ENCODE results near the gene KCNH2.

KCNH2 gene

DNA sequence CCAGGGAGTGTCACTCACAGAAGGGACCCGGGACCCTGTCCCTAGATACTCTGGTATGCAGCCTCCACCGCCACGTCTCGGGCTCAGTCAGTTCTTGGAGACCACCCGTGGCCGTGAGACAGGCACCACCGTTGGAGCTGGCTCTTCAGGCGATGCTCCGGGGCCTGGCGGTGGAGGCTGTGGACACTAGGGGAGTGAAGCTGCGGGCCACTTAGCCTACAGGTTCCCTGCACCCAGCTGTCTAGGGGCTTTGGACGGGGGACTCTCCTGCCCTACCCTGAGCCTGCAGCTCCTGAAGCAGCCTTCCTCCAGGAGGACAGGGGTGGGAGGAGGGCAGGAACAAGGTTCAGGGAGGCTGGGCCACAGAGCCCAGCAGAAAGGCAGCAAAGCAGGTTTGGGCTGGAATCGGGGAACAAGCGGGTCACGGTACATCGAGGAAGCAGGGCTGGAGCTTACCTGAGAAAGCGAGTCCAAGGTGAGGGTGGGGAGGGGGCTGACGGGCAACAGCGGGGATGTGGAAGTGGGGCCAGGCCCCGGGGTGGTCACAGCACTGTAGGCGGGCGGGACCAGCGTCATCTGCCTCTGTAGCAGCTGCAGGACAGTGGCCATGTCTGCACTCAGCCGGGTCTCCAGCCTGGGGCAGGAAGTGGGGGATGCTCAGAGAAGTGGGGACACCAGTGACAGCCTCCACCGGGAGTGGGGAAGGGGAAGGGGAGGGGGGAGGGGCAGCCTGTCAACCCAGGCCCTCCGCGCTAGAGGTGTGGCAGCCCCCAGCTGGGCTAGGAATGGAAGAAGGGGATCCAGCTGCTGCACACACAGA is 31.5 kb downstream of the KCNH2 start:
- TF ChIP-seq, protein P1, sequence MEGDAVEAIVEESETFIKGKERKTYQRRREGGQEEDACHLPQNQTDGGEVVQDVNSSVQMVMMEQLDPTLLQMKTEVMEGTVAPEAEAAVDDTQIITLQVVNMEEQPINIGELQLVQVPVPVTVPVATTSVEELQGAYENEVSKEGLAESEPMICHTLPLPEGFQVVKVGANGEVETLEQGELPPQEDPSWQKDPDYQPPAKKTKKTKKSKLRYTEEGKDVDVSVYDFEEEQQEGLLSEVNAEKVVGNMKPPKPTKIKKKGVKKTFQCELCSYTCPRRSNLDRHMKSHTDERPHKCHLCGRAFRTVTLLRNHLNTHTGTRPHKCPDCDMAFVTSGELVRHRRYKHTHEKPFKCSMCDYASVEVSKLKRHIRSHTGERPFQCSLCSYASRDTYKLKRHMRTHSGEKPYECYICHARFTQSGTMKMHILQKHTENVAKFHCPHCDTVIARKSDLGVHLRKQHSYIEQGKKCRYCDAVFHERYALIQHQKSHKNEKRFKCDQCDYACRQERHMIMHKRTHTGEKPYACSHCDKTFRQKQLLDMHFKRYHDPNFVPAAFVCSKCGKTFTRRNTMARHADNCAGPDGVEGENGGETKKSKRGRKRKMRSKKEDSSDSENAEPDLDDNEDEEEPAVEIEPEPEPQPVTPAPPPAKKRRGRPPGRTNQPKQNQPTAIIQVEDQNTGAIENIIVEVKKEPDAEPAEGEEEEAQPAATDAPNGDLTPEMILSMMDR (IDR thresholded peaks at IDR 0.05; ENCODE audit: low read depth, low read length, missing control alignments), result no peak
- no peak overlapping the region for H3K4me3 ChIP-seq (ENCODE audit: low read depth, low read length)
- no peak for DNase-seq (ENCODE audit: low read depth)

DNA sequence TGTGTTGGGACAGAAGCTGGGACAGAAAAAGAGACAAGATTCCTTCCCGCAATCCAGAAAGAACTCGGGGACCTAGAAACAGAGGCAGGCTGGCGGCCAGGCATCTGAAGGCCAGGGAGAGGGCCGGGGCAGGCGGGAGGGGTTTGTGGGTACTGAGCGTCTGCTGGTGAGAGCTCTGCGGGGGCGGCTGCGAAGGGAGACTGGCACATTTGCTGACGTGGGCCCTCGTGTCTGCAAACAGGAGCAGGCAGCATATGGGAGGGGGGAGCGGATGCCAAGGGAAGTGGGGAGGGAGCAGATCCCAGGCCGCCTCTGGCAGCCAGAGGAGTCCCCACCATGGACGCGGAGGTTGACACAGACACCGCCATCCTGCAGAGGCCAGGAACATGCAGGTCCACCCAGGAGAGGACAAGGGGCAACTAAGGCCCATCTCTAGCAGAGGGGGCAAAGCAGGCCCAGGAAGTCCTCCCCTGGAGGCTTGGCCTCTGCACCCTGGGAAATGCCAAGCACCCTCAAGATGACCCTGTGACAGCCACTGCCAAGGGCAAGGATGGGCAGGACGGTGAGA is 32.2 kb downstream of the KCNH2 start:
- TF ChIP-seq, protein P1 (IDR thresholded peaks at IDR 0.05; ENCODE audit: low read depth, low read length, missing control alignments), result no peak
- DNase-seq (ENCODE audit: low read depth), result no peak
- H3K4me3 ChIP-seq (ENCODE audit: low read depth, low read length), result no peak overlapping the region

DNA sequence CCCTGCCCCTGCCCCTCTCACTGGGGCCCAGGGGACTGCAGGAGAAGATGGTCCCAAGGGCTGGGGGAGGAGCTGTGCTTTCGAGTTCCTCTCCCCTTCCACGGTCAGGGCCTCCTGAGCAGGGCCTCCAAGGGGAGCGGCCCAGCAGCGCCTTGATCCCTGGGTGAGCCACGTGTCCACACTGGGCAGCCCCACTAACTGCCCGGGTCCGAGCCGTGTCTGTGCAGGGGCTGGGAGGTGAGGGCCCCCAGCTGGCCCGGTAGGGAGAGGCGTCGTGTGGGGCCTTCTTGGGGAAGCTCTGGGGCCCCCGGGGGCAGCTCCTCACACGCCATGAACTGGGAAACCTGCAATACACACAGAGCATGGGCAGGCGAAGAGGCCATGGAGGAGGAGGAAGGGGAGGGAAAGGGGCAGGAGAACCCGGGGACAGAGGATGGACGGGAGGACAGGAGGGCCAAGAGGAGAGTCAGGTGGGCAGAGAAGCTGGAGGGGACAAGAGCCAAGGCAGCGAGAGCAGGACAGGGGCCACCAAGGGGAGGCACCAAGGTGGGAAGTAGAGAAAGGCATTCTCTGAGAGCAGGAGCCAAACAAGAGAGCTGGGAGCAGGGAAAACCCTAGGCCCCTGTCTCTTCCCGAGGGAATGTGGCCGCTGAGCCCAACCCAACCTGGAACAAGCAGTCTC is 32.8 kb downstream of the KCNH2 start:
- no peak overlapping the region for H3K4me3 ChIP-seq (ENCODE audit: low read depth, low read length)
- no peak for DNase-seq (ENCODE audit: low read depth)
- TF ChIP-seq, protein P1 (IDR thresholded peaks at IDR 0.05; ENCODE audit: low read depth, low read length, missing control alignments), result no peak

DNA sequence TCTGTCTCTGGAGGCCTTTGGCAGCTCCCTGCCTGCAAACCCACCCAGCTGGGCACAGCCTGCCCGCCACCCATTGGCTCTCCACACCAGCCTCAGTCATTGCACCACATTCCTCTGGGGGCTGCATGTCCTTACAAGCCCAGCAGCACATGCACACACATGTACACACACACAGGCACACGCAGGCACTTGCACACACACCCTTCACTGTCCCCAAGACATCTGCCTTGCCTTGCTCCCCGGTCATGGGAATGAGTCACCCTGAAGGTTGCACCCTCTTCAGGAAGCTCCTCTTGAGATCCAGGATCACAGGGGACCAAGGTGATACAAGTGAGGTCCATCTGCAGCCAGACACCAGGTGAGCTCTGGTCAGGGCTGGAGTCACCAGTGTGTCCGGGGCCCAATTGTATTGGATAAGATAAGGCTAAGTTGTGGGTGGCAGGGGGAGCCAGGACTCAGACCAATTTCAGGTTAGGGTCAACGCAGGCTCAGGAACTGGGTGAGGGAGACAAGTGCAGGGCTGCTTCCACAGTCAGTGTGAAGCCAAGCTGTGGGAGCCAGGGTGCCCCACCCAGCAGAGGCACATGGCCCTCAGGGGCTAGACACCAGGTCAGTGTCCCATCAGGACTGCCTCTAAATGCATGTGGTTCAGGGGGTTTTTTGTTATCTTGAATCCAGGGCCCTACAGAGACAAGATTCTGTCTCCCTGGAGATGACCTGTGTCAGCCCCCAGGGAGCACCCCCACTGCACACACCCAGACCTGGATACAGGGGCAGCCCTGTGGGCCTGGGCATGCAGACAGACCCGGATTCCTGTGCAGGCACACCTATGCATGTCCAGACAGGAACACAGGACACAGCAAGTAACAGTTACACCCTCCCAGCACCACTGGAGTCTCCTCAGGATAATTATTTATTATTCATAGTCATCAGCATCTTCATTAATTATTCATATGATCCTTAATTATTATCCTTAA is 33.8 kb downstream of the KCNH2 start:
- no peak overlapping the region for H3K4me3 ChIP-seq (ENCODE audit: low read depth, low read length)
- no peak for DNase-seq (ENCODE audit: low read depth)
- TF ChIP-seq, protein P1 (IDR thresholded peaks at IDR 0.05; ENCODE audit: low read depth, low read length, missing control alignments), result no peak

DNA sequence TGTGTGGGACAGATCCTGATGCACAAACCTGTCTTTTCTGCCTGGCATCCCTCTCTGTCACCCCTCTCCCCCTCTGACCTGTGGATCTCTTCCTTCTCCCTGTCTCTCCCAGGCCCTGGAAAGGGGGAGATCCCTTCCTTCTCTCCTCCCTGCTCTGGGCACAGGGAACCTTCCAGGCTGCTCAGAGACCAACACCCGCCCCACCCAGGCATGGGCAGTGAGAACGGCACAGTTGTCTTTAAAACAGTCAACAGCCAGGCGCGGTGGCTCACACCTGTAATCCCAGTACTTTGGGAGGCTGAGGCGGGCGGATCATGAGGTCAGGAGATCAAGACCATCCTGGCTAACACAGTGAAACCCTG is 34.7 kb downstream of the KCNH2 start:
- TF ChIP-seq, protein P1 (IDR thresholded peaks at IDR 0.05; ENCODE audit: low read depth, low read length, missing control alignments), result no peak
- H3K4me3 ChIP-seq (ENCODE audit: low read depth, low read length), result no peak overlapping the region
- DNase-seq (ENCODE audit: low read depth), result no peak

DNA sequence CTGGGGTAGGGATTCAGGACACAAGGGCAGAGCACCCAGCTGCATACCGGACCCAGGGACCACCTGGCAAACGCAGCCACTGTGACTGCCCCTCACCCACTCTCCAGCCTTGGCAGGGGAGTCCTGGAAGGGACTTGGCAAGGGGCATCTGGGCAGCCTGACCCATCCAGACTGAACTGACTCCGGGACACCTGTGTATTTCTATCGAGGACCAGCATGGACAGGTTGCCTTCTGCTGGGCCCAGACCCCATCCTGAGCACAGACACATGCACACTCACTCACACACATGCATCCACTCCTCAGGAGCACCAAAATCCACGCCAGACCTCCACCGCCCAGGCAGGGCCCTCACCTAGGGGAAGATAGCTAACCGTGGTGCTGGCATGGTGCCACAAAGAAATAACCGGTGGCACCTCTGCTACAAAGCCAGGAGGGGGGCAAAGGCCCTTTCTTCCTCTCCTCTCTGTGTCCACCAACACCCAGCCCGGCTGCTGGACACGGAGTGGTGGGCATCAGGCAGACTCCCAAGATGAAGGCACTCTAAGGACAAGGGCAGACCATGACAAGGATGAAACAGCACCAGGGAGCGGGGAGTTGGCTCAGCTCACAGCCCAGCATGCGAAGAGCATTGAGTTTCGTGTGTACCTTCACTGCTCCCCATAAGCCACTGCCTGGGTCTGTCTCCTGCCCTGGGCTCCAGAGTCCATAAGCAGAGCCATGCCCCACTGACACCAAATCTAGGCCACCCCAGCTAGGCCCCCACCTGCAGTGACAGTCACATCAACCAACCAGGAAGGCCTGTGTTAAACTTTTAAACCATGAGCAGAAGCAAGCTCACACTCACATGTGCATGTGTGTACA is 35.3 kb downstream of the KCNH2 start:
- no peak for DNase-seq (ENCODE audit: low read depth)
- TF ChIP-seq, protein P1 (IDR thresholded peaks at IDR 0.05; ENCODE audit: low read depth, low read length, missing control alignments), result no peak
- H3K4me3 ChIP-seq (ENCODE audit: low read depth, low read length), result no peak overlapping the region
